Kidney glomerular epithelial cell (primary cell): ENCODE data around the gene C14orf119.

Source experiments
- DNase-seq: peaks from one replicate; lab custom pipeline; 2025; lab: John Stamatoyannopoulos, UW

Gene C14orf119, protein sequence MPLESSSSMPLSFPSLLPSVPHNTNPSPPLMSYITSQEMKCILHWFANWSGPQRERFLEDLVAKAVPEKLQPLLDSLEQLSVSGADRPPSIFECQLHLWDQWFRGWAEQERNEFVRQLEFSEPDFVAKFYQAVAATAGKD

DNA sequence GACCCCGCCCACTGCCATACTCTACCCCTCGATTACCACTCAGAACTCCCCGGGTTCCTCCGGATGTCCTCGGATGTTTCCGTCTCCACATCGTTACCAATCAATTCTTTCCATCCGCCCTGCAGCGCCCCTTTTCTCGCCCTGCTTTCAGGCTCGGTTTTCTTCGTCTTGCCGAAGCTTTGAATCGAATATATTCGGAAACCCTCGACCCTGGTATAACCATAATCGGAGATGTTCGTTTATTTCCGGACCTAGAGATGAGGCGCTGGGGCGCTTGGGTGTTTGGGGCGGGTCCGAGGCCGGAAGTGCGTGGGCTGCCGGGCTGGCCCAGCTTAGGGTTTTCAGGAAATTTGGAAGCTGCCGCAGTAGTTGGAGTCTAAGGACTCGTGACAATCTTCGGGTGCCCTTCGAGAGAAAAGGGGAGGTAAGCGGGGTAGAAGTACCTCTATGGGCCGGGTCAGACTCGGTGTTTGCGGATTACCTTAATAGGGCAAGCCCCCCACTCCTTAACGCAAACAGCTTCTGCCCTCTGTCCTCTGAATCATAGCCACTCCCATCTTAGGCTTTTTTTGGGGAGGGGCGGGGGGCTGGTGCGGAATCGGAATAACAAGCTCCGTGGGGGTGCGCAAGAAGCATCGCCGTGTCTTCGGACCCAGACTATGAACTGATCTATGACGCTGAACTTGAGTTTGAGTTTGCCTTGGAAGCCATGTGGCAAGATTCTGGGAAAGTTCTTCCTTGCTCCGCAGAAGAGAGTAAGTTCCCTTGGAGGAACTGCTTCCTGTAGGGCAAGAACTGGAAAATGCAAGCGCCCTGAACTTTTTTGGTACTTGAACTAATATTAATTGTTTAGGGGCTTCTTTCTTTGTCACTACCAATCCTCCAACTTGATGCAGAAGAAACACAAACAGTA lies at the start of gene C14orf119:
Gene C14orf119 (plus strand): TSS at position 310 of the 913 bp plus-strand sequence. CDS start 2,154 bp downstream, outside the sequence.
- no peak for DNase-seq

DNA sequence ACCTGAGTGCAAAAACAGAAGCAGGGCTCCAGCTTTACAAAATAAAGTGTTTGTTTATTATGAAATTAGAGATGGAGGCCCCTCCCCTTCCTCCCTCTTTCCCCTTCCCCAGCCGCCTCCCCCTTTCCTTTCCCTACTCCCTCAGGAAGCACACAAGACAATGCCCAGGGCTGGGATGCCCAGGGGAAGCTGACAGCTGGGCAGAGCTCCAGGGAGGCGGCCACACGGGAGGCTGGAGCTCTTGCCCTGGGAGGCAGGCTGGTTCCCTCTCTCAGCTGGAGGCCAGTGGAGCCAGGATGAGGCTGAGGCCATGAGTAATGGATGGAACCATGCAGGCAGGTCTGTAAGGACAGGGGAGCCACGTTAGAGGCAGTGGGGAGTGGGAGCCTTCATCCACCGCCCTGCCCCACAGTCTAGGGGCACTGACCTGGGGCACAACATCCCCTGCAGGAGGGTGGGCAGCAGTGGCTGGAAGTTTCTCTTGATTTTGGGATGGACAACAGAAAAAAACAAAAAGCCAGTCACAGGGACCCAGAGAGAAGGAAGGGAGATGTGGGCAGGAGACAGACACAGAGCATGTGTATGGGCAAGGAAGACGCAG lies 48.2 kb upstream of the C14orf119 start:
- DNase-seq, result no peak

DNA sequence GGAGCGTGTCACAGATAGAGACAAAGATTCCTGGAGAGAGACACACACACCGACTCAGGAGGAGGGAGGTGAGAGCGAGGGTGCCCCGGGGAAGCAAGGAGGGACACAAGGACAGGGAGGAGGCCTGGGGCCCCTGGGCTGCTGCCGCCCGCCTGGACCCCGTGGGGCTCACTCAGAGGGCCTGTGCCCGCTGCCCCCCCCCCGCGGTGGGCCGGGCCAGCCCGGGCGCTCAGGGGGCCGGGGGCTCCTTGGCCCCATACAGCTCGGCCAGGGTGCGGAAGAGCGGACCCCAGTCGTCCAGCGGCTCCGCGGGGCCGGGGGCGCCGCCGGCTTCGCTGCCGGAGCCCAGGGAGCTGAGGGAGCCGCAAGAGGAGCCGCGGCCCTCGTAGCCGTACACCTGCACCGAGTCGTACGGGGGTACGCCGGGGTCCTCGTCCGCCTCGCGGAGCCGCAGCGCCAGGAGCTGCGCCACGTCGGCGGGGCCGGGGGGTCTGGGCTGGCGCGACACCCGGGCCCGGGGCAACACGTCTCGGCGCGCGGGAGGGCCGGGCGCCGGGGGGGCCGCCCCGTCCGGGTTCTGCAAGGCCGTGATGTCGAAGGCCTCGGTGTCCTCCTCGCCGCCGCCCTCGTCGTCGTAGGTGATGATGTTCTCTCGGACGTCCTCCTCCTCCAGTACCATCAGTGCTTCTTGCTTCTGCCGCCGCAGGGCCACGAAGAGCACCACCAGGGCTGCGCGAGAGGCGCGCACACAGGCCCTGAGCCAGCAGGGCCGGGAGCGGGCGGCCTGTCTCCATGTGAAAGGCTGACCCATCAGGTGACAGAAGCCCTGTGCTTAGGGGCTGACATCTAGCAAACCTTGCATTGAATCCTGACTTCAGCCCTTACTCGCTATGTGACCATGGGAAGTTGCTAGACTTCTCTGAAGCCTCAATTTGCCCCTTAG lies 47.3 kb upstream of the C14orf119 start:
- no peak for DNase-seq

- DNase-seq, result no peak
These were observed 46.3 kb upstream of the C14orf119 start for GRCh38 chr14:23049011-23049410.

- no peak for DNase-seq
These were observed 43.9 kb upstream of the C14orf119 start for GRCh38 chr14:23051141-23052057.

DNA sequence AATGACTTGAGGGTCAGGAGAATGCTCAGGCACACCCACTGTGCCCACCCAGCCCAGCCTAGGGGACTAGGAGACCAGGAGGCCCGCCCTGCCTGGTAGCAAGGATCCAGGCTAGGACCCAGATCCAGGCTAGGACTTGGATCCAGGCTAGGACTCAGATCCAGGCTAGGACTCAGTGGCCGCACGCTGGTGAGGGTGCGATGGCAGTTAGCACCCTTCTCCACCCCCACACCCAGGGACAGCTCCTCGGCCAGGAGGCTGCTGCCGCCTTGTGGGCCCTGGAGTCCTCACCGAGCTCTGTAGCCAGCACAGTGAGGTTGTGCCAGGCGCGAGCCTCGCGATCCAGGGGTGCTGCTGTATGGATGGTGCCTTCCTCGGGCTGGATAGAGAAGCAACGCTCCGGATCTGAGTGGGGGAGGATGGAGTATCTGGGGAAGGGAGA lies 43.1 kb upstream of the C14orf119 start:
- DNase-seq, result no peak

- no peak for DNase-seq
These were observed 42.6 kb upstream of the C14orf119 start for GRCh38 chr14:23052671-23053070.

- no peak for DNase-seq
These were observed 41.9 kb upstream of the C14orf119 start for GRCh38 chr14:23053426-23053825.

GRCh38 chr14:23054000-23054811 lies 41.1 kb upstream of the C14orf119 start:
- no peak for DNase-seq

- DNase-seq, result no peak
These were observed 40.2 kb upstream of the C14orf119 start for GRCh38 chr14:23055147-23055550.

DNA sequence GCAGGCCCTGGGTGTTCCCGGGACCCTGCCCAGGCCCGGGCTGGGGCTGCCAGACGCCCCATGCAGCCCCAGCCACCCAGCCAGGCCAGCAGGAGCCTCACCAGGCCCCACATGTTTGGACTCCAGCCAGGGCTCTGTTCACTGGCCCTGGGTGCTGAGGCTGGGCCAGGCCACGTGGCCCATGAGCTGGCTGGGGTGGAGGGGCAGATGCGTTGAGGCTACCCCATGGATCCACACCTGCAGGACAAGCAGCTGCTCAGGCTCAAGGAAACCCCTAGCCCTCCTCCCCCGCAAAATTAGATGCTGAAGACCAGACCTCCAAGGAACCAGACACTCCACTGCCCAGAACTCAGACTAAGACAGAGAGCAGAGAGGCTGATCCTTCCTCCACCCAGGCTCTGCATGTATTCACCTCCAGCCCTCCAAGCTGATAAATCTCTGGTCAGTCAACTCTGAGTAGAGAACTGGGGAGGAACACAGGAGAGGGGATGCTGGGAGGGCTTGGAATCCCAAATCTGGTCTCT lies 39.6 kb upstream of the C14orf119 start:
- no peak for DNase-seq

DNA sequence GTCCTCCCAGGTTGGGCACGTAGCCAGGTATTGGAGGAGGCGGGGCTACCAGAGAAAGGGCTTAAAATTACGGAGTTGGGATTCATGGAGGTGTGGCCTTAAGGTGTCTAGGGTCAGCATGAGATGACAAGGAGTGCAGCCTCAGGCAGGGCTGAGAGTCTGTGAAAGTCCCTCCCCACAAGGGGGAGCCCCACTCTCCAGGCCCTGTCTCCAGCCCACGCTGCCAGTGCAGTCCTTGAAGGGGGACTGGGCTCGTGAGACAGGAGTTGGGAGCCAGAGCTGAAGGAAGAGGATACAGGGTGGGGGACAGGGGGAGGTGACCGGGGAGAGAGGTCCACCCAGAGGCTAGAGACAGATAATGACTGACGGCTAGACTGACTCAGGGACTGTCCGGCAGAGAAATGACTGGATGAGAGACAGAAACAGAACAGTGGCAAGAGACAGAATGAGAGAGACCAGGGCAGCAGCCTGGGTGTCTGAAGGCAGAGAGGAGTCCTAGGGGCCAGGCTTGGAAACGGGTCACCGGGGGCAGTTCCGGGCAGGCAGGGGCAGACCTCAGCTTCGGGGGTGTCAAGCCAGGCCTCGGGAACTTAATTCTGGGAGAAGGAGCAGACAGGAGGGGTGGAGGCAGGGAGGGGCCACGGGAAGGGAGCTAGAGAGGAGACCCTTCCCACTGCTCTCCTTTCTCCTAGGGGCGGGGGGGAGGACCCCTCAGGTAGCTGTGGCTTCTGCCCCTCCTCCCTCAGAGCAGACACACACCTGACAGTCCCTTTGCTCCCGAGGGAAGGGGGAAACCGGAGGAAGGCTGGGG lies 39.0 kb upstream of the C14orf119 start:
- DNase-seq, result no peak

GRCh38 chr14:23056956-23057756 lies 38.1 kb upstream of the C14orf119 start, which contains the start of gene CDH24:
Gene CDH24 (minus strand): TSS chr14:23057520. CDS start chr14:23055733, 1,787 bp downstream.
- DNase-seq, result no peak

GRCh38 chr14:23057757-23058653 lies 37.3 kb upstream of the C14orf119 start:
- DNase-seq, result no peak

DNA sequence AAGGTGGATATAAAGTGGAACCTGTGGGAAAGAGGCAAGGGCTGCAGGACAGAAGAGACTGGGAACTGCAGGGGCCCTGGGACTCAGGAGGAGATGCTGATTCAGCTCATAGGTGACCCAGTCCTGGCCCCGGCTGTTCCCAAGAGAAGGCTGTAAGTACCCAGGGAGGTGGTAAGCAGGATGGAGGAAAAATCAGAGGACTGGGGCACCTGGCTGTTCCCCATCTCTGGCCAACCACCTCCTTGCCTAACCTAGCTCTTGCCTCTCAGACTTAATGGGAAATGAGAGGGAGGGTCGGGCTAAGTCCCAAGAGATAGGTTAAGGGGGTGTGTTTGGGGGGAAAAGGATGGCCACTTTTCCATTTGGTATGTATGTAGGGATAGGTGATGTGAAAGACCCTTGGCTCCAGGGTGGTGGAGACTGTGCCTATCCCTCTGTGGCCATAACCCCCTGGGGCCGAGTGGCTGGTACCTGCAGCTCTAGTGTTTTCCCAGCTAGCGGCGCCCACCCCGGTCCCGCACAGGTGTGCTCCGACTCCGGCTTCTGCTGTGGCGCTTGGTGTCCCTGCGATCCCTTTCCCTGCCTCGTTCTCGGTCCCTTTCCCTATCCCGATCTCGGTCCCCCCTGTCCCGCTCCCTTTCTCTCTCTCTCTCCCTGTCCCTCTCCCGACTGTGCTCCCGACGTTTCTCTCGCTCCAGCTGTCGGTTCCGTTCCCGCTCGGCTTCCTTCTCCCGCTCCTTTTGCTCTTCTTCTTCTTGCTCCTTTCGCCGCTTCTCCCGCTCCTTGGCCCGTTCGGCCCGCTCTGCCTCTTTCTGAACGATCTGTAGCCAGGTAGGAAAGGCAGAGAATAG lies 36.4 kb upstream of the C14orf119 start:
- no peak for DNase-seq
